IPS DF 6.9 (cell line): ENCODE results near the gene SPRR4.

Experiments used
- DNase-seq: peaks from one replicate; pipeline ENCODE4 v3.0.0-alpha.2; 2013; ENCODE audit warnings: low read depth, low spot score
- H3K27ac ChIP-seq: one replicate; pipeline ENCODE4 v1.5.1; 2013; ENCODE audit warnings: low read length, control low read depth
- H3K27me3 ChIP-seq: 2 replicates; pipeline ENCODE4 v1.6.1; 2013; ENCODE audit warnings: mild to moderate bottlenecking, low read length; ENCODE audit not compliant: control insufficient read depth, insufficient read depth
- H3K36me3 ChIP-seq: 2 replicates; pipeline ENCODE4 v1.6.1; 2013; ENCODE audit warnings: low read length; ENCODE audit not compliant: control insufficient read depth, insufficient read depth
- H3K4me1 ChIP-seq: 2 replicates; pipeline ENCODE4 v1.6.1; 2013; ENCODE audit warnings: low read length; ENCODE audit not compliant: control insufficient read depth, insufficient read depth
- H3K4me3 ChIP-seq: 2 replicates; pipeline ENCODE4 v1.5.1; 2013; ENCODE audit warnings: mild to moderate bottlenecking, low read length
- H3K9me3 ChIP-seq: 2 replicates; pipeline ENCODE4 v1.6.1; 2013; ENCODE audit warnings: low read length, inconsistent platforms; ENCODE audit not compliant: control insufficient read depth, insufficient read depth
- WGBS: extraction: QIAGEN DNeasy Blood & Tissue Kit; methylation state at CpG from one replicate; pipeline ENCODE4 v1.1.7; 2013; ENCODE audit warnings: mixed read lengths, missing lambda C conversion rate; ENCODE audit not compliant: insufficient read length, insufficient coverage; 5-methylcytosine and 5-hydroxymethylcytosine counted together

The SPRR4 gene

DNA sequence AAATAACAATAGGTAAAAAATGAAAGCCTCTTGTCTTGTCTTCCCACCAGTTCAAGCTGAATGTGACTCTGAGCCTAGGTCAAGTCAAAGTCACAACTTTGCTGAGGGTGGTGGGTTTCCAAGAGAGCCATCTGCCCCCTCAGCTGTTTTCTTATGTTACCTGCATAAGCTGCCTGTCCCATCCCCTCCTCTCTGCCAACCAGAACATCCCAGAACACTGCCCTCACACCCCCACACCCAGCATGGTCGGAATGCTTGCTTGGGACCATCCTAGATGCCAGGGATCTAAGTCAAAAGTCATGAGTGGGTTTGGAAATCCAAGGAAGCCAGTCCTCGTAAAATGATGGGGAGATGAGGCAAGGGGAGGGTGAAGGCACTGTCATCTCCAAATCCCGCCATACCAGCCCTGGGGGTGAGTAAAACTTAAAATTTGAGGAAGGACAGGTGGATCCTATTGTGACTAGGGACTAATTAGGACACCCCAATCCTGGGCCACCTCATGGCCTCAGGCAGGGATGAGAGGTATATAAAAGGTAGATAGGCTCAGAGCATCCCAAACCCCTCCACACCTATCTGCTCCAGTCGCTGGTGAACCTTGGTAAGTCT, 23.7 kb upstream of the SPRR4 start, which contains the start of gene SPRR5:
Gene SPRR5 (plus strand): TSS at position 556 of the 606 bp plus-strand sequence. CDS start 1,349 bp downstream, outside the sequence.
- no peaks in the 10 kb centered on the region for H3K27me3 ChIP-seq
- H3K36me3 ChIP-seq: no peaks in the 10 kb centered on the region
- no peak for DNase-seq
- H3K9me3 ChIP-seq: no peaks in the 10 kb centered on the region
- no CpG with 5 or more reads among the region's 4 CpGs for WGBS
- H3K4me3 ChIP-seq: no peak within 1 kb of the TSS
- no peaks in the 10 kb centered on the region for H3K4me1 ChIP-seq
- H3K27ac ChIP-seq: no peak within 1 kb of the TSS

DNA sequence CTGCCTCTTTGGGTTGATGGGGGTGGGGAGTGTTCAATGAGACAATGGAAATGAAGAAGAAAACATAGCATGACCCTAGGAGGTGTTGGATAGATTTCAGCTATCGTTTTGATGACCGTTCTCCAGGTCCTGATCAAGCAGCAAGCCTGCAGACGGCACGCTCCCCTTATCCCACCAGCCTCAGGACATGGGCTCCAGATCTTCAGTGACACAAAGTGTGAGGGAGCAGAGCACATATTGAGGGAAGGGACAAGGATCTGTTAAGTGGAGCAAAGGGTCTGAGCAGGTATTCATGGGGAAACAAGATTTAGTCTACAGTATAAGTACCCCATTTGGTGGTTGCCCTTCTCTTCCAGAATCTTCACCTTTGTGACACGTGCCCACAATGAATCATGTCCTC, 18.7 kb upstream of the SPRR4 start:
- H3K36me3 ChIP-seq: no peaks in the 10 kb centered on the region
- DNase-seq: no peak
- no peak overlapping the region for H3K27ac ChIP-seq
- no peak overlapping the region for H3K4me3 ChIP-seq
- WGBS: no CpG with 5 or more reads among the region's 5 CpGs
- no peaks in the 10 kb centered on the region for H3K9me3 ChIP-seq
- no peaks in the 10 kb centered on the region for H3K4me1 ChIP-seq
- H3K27me3 ChIP-seq: no peaks in the 10 kb centered on the region

DNA sequence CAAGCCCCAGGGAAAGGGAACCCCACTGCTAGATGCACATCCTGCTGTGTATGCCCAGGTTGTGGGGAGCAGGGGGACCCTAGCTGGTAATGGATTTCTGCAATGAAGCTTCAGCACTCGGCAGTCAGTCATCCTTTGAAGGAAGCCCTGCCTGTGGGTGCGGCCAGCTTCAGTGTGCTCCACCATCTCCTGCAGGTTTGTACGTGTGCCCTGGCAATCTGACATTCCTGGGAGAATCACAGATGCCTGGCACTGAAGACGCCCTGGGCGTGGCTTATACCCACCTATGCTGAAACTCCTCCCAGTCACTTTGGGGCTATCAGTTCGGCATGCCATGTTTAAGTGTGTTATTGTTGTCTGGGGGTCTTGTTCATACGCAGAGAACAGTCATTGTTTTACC, 16.7 kb upstream of the SPRR4 start:
- Histone ChIP-seq H3K9me3 (no peaks in the 10 kb centered on the region), H3K4me3 (no peak overlapping the region), H3K27ac (no peak overlapping the region), H3K27me3 (no peaks in the 10 kb centered on the region), H3K4me1 (no peaks in the 10 kb centered on the region), H3K36me3 (no peaks in the 10 kb centered on the region)
- no peak for DNase-seq
- WGBS: no CpG with 5 or more reads among the region's 7 CpGs

DNA sequence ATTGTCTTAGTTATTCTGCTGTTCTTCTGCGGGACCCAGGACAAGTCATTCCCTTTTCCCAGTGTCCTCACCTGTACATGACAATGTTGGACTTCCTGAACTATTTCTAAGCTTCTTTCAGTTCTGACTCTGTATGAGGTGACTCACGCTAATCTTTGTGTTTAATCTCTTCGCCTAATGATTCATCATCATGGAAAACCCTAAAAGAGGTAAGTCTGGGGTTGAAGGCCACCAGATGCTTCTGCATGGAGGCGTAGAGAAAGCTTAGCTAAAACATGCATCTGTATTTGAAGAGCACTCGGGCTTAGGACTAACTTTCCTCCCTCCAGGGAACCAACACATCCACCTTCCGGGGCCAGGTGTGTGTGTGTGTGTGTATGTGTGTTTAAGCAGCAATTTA, 16.0 kb upstream of the SPRR4 start:
- Histone ChIP-seq H3K4me1 (no peaks in the 10 kb centered on the region), H3K4me3 (no peak overlapping the region), H3K27ac (no peak overlapping the region), H3K36me3 (no peaks in the 10 kb centered on the region), H3K27me3 (no peaks in the 10 kb centered on the region), H3K9me3 (no peaks in the 10 kb centered on the region)
- WGBS: no CpG with 5 or more reads among the region's 6 CpGs
- no peak for DNase-seq

DNA sequence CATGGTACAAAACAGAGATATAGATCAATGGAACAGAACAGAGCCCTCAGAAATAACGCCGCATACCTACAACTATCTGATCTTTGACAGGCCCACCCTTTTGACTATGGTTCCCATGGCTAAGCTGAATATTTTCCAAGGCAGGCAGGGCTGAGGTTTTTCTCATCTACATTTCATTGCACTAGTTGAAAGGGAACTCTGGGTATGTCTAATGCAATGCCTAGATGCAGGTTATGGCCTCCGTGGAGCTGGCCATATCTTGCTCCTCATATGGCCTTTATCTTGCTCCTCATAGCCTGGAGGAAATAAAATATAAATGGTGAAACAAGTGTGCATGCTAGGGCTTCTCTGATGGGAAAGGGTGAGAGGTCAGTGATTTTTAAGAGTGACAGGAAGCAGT, 12.9 kb upstream of the SPRR4 start:
- DNase-seq: no peak
- no peaks in the 10 kb centered on the region for H3K27me3 ChIP-seq
- no peak overlapping the region for H3K27ac ChIP-seq
- no peaks in the 10 kb centered on the region for H3K36me3 ChIP-seq
- H3K4me3 ChIP-seq: no peak overlapping the region
- no peaks in the 10 kb centered on the region for H3K4me1 ChIP-seq
- H3K9me3 ChIP-seq: no peaks in the 10 kb centered on the region
- no CpG with 5 or more reads among the region's 3 CpGs for WGBS

DNA sequence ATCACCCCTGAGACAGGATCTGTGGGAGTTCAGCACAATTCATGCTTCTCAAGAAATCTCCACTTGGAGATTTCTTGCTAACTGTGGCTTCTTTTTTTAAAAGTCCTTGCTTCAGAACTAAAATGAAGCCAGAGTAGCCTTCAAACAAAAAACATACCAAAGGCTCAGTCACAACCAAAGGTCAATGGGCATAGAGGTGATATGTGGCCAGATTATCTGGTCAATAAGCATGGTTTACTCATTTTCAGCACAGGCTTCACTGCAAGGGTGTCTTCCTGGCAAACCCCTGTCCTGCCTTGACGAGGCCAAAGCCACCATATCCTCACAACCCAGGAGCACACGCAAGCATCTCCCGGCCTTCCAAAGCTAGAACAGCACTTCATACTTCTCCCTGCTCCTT, 11.2 kb upstream of the SPRR4 start:
- WGBS: no CpG with 5 or more reads among the region's 3 CpGs
- no peaks in the 10 kb centered on the region for H3K4me1 ChIP-seq
- no peaks in the 10 kb centered on the region for H3K9me3 ChIP-seq
- H3K27me3 ChIP-seq: no peaks in the 10 kb centered on the region
- H3K4me3 ChIP-seq: no peak overlapping the region
- H3K27ac ChIP-seq: no peak overlapping the region
- DNase-seq: no peak
- H3K36me3 ChIP-seq: no peaks in the 10 kb centered on the region

DNA sequence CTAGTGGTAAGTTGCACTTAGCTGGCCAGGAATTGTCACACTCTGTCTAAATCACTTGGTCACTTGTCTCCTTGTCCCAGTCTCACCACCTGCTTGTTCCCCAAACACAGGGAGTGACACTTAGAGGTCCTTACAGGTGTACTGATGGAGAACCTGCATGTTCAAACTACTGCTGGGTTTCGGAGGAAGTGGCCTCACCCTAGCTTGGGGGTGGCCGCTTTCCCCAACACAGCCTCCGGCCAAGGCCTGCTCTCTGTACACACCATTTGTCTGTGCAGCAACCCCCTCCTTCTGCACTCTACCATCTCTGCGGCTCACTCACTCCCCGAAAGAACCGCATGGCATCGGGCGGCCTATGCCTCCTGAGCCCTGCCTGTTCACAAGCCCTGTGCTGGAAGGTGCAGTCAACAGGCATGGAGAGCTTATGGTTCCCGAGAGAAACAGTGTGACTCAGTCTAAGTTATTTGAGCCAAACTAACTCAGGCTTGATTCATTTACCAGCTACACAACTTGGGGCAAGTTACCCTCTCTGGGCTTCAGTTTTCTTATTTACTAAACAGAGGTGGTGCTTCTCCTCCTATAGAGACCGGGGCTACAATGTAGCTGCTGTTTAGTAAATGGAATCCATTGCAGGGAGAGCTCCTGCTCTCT, 10.5 kb upstream of the SPRR4 start:
- no peak for DNase-seq
- no peaks in the 10 kb centered on the region for H3K9me3 ChIP-seq
- no peak overlapping the region for H3K4me3 ChIP-seq
- no peaks in the 10 kb centered on the region for H3K4me1 ChIP-seq
- H3K27ac ChIP-seq: no peak overlapping the region
- WGBS: no CpG with 5 or more reads among the region's 10 CpGs
- H3K27me3 ChIP-seq: no peaks in the 10 kb centered on the region
- H3K36me3 ChIP-seq: no peaks in the 10 kb centered on the region

DNA sequence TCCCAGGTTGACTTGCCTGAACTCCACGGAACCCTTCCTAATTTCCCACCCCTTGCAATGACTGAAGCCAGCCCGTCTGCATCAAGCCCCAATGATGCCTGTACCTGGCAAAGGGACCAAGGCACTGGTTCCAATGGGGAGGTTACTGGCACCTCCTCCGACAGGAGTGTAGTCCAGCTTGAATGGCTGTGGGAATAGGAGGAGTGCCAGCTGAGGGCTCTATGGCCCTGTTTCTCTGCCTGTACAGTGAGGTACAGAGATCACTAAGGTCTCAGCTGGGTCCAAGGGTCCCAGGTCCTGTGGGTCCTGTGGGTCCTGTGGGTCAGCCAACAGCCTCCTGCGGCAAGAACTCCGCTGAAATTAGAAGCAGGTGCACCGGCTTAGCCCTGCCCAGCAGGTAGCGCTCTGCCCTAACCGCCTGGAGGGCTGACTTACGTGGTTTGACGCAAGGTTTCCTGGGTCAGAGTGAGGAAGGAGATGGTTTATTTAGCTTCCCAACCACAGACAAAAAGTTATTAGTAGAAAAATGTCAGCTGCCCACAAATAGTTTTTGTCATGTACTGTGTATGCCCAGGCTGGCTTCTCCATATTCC, 9.9 kb upstream of the SPRR4 start:
- Histone ChIP-seq H3K4me3 (no peak overlapping the region), H3K27ac (no peak overlapping the region), H3K4me1 (no peaks in the 10 kb centered on the region), H3K9me3 (no peaks in the 10 kb centered on the region), H3K36me3 (no peaks in the 10 kb centered on the region), H3K27me3 (no peaks in the 10 kb centered on the region)
- DNase-seq: peak; percentile 29
- WGBS: no CpG with 5 or more reads among the region's 10 CpGs

DNA sequence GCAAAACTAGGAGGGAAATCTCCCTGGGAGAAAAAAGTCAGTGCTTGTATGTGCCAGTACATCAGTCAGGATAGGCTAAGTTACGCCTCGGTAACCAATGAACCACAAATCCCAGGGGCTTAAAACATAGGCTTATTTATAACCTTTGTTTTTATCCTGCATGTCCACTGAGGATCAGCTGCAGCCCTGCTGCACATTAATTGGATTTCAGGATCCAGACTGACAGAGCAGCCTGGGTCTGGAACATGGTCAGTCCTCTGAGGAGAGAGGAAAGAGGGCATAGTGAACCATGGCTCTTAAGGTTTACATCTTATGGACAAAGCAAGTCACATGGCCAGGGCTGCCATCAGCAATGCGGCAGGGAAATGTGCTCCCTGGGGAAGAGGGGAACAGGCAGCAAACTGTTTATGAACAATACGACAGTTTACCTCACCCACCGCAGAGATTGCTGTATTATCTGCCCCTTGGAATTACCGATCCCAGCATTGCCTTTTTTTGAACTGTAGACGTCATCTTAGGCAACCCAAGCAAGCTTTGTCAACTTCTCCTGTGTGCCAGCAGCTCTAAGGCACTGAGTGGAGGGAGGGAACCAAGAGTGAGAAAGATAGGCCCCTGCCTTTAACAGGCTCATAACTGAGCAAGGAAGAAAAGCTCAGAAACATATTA, 9.1 kb upstream of the SPRR4 start:
- WGBS: no CpG with 5 or more reads among the region's 7 CpGs

DNA sequence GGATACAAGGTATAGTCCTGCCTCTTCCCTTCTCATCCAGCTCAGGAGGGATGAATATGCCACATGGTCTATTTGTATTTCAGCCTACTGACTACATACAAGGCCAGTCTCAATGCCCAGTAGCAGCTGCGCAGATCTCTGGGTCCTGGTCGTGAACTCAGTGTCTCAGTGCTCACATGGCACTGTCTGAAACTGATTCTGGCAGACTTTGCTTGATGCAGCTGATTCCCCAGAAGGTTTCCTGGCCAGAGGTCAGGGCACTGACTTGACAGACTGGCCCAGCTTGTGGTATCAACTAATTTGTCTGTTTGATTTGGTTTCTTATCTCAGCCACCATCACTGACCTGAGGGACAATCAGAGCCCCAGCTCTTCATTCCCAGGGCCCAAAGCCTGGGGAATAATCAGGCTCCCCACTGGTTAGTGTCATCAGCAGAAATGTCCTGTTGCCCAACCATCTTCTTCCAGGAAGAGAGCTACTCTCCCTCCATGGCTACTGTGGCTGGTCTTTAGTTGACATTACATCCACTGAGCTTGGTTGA, 7.5 kb upstream of the SPRR4 start:
- H3K27me3 ChIP-seq: no peaks in the 10 kb centered on the region
- H3K36me3 ChIP-seq: no peaks in the 10 kb centered on the region
- H3K4me1 ChIP-seq: no peaks in the 10 kb centered on the region
- DNase-seq: no peak
- H3K9me3 ChIP-seq: no peaks in the 10 kb centered on the region
- H3K4me3 ChIP-seq: no peak overlapping the region
- WGBS: no CpG with 5 or more reads among the region's 2 CpGs
- no peak overlapping the region for H3K27ac ChIP-seq

More for the DNA sequence above, 9.1 kb upstream of the SPRR4 start:
- Histone ChIP-seq H3K9me3 (no peaks in the 10 kb centered on the region), H3K4me1 (no peaks in the 10 kb centered on the region), H3K36me3 (no peaks in the 10 kb centered on the region), H3K4me3 (no peak overlapping the region), H3K27me3 (no peaks in the 10 kb centered on the region), H3K27ac (no peak overlapping the region)
- DNase-seq: no peak
